Activated CD4-positive, alpha-beta T cell treated with anti-CD3 and anti-CD28 coated beads, Interleukin-2, Interleukin-4, amounts not matched to agents 100 ng/mL and 50 ng/mL, durations not matched to agents 16 hours and 8 hours (primary cell): Measurements from ENCODE around the gene SIX2.

Experiments
- DNase-seq: peaks from one replicate; pipeline ENCODE4 v3.0.0-alpha.2; 2020; ENCODE audit warnings: low spot score

The SIX2 gene

GRCh38 chr2:45000921-45001868 is 8.1 kb downstream of the SIX2 start:
- no peak for DNase-seq

GRCh38 chr2:45000341-45000901 is 8.8 kb downstream of the SIX2 start:
- no peak for DNase-seq

DNA sequence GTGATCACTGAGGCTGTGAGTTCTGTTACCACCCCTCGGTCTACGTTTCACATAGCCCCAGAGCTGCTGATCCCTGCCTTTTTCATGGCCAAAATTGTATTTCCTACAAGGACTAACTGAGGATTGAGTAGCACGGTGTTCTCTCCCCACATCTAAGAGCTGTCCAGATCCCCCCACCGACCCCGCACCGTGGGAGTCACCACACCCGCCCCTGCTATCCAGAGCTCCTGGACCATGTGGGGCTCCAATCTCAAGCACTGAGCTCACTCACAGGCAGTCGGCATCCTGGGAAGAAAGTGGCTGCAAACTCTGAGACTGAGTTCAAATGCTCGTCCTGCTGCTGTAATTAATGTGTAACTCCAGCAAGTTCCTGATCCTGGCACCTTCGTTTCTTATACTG is 9.7 kb downstream of the SIX2 start:
- DNase-seq = no peak

GRCh38 chr2:44997963-44998362 is 11.3 kb downstream of the SIX2 start:
- no peak for DNase-seq

DNA sequence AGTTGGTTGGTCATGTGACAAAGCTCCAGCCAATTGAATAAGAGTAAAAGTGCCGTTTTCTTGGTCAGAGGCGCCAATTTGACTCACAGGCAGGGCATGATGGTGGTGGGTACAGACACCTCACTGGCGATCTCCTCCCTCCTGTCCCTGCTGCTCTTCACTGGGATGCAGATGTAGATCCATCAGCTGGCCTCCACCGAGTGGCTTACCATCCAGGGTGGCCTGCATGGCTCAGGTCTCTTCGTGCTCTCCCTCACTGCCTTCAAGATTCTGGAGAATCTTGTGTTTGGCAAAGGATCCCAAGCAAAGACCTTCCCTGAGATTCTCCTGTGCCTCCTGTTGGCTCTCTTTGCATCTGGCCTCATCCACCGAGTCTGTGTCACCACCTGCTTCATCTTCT is 12.9 kb downstream of the SIX2 start:
- no peak for DNase-seq

GRCh38 chr2:44994377-44994776 is 14.9 kb downstream of the SIX2 start:
- no peak for DNase-seq

DNA sequence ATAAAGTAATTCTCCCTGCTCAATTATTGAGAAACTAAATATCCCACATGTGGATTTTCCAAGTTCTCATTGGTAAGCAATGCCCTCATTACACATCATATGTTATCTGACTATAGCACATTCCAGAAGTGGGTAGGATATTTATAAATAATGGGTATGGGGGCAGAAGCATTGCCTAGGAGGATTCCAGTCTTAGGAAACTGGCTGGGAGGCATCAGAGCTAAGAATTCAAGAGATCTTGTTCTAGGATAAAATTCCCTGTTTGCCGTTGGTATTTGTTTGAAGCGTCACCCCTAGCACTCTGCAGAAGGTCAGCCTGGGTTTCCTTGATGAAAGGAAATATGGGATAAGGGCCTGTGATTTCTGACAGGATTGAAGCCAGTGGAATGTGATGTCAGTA is 20.1 kb downstream of the SIX2 start:
- no peak for DNase-seq

- DNase-seq = no peak
Observed at GRCh38 chr2:44983836-44984604, 25.2 kb downstream of the SIX2 start.

- peak; percentile 60 for DNase-seq
Observed at GRCh38 chr2:44981714-44982108, 27.5 kb downstream of the SIX2 start.

DNA sequence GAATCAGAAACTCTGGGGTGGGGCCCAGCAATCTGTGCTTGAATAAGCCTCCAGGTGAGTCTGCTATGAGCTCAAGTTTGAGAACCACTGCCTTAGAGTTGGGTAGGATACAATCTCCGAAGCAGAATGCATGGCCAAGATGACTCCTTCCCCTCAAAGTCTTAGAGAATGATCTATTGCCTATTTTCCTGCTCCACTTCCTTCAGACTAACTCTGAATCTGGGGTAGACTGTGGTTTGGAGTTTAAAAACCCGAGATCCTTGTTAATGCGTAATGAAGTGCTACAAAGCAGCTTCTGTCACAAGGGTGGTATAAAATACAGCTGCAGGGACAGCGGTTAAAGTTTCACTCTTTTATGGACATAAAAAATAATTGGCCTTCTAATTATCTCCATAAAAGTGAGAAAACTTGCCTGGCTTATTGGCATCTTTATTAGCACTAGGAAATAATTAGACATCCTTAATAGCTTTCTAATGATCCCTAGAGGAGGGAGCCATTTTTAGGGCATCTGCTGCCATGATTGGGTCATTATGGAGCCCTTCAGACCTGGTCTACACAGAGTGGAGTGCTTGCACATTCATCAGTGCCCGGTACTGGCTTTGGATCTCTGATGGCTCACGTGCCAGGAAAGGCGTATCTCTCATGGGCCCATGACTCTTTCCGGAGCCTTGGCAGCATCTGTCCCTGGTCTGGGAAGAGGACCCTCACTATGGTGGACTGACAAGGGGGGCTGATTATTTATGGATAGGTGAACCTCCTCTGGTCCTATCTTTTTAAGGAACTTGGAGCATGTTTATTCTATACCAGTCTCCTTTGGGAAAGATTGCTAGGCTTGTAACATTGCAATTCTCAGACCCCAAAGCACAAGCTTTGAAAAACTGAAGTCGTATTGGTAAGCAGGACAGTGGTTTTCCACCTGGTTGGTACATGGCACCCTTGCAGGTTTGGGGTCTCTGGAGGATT is 28.2 kb downstream of the SIX2 start:
- DNase-seq = no peak

GRCh38 chr2:44979581-44979980 is 29.7 kb downstream of the SIX2 start:
- DNase-seq = no peak

- no peak for DNase-seq
Observed at GRCh38 chr2:44975571-44976450, 33.4 kb downstream of the SIX2 start.

- DNase-seq = peak; percentile 16
Observed at GRCh38 chr2:44974064-44974715, 35.1 kb downstream of the SIX2 start.

DNA sequence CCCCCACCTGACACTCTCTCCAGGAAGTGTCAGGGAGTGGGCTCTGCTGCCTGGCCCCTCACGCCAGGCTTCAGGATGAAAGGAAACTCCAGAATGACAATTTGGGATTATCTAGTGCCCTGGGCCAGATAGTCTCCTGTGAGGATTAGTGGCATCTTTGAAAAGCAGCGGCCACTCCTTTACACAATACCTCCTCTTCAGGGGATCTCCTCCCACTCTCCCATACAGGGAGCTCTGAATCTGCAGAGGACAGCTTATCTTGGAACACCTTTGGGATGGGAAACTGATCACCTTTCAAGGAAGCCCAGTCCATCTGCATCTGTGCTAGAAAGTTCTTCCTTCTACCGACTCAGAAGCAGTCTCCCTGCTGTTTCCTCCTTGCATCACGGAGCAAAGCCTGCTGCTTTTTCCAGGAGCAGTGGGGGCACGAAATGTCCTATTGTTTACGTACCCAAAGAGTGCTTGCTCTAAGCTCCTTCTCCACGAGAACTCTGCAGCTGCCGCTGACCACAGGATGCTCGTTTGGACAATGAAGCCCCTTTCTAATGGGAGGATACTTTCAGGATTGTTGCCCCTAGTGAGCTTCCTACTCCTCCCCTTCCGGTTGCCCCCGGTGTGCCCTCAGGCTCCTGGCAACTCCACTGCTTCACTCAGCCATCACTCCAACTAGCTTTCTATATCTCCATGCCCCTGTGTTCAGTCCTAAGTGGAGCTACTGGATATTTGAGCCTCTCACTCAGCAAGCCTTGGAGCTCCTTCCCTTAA is 36.3 kb downstream of the SIX2 start:
- no peak for DNase-seq

GRCh38 chr2:44970846-44971450 is 38.3 kb downstream of the SIX2 start:
- no peak for DNase-seq

- no peak for DNase-seq
Observed at GRCh38 chr2:44969936-44970335, 39.3 kb downstream of the SIX2 start.

GRCh38 chr2:44967727-44968432 is 41.4 kb downstream of the SIX2 start:
- no peak for DNase-seq

DNA sequence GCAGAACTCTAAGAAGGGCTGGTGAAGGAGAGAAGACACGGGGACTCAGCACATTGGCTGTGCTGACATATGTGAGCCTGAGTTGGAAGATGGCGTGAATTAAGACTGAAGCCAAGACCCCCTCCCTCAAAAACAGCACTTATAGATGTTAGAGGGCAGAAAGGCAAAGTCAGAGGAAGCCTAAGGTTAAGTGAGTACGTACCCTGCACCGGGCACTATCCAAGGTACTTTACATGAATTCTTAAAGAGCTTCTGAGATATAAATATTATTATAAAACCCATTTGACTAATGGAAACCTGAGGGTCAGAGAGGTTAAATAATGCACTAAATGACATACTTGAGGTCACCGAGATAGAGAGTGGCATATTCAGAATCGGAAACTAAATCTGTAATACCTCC is 42.2 kb downstream of the SIX2 start:
- DNase-seq = no peak
